Nephron (organoid): ENCODE measurements around the gene TRMT11.

ENCODE experiments used
- H3K27ac Mint-ChIP-seq, 3 experiments: 2 replicates each; pipeline ENCODE4 v1.8.0; 2020; ENCODE audit warnings: mixed read lengths in 3 of 3, mild to moderate bottlenecking in 2 of 3, moderate library complexity in 1 of 3
- H3K27me3 Mint-ChIP-seq: 2 replicates; pipeline ENCODE4 v1.8.0; 2021; ENCODE audit warnings: low read depth, mild to moderate bottlenecking, moderate library complexity, mixed read lengths
- H3K36me3 Mint-ChIP-seq: 2 replicates; pipeline ENCODE4 v1.8.0; 2020; ENCODE audit warnings: low read depth, mixed read lengths
- H3K4me1 Mint-ChIP-seq: 2 replicates; pipeline ENCODE4 v1.8.0; 2020; ENCODE audit warnings: mixed read lengths
- H3K4me3 Mint-ChIP-seq, 3 experiments: 2 replicates each; pipeline ENCODE4 v1.8.0; 2020; ENCODE audit warnings: mild to moderate bottlenecking in 3 of 3, mixed read lengths in 3 of 3, moderate library complexity in 2 of 3
- H3K9me3 Mint-ChIP-seq: 2 replicates; pipeline ENCODE4 v1.8.0; 2020; ENCODE audit warnings: mixed read lengths
- TF ChIP-seq, protein P1 (sequence below), 3 experiments: fragments of 200-600 bp; sonication (generic); IDR thresholded peaks; one replicate each; pipeline ENCODE4 v1.5.0; 2021; ENCODE audit warnings: antibody characterized with exemption in 3 of 3; ENCODE audit not compliant: unreplicated experiment in 3 of 3

Gene TRMT11

DNA sequence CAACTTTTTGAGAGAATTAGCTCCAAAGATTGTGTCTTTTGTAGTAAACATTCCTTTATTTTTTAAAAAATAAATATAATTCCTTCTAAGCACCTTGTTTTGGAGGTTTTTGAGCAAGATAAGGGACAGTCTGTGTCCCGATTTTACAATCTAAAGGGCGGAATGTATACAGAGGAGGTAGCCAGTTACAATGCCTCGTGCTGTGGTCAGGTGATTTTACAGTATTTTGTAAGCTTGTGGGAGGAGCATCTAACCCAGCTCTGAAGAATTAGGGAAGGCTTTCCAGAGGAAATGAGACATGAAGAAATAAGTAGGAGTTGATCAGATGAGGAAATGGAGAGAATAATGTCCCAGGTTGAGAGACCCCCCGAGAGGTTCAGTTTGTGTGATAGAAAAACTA is 28.5 kb upstream of the TRMT11 start:
- no peak overlapping the region for H3K27ac Mint-ChIP-seq
- H3K9me3 Mint-ChIP-seq = no peaks in the 10 kb centered on the region
- H3K4me3 Mint-ChIP-seq = no peak overlapping the region
- H3K27me3 Mint-ChIP-seq = no peaks in the 10 kb centered on the region
- H3K36me3 Mint-ChIP-seq = no peaks in the 10 kb centered on the region
- TF ChIP-seq, protein P1, sequence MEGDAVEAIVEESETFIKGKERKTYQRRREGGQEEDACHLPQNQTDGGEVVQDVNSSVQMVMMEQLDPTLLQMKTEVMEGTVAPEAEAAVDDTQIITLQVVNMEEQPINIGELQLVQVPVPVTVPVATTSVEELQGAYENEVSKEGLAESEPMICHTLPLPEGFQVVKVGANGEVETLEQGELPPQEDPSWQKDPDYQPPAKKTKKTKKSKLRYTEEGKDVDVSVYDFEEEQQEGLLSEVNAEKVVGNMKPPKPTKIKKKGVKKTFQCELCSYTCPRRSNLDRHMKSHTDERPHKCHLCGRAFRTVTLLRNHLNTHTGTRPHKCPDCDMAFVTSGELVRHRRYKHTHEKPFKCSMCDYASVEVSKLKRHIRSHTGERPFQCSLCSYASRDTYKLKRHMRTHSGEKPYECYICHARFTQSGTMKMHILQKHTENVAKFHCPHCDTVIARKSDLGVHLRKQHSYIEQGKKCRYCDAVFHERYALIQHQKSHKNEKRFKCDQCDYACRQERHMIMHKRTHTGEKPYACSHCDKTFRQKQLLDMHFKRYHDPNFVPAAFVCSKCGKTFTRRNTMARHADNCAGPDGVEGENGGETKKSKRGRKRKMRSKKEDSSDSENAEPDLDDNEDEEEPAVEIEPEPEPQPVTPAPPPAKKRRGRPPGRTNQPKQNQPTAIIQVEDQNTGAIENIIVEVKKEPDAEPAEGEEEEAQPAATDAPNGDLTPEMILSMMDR (IDR thresholded peaks at IDR 0.05; ENCODE audit: unreplicated experiment in 3 of 3) = no peak
- no peaks in the 10 kb centered on the region for H3K4me1 Mint-ChIP-seq

DNA sequence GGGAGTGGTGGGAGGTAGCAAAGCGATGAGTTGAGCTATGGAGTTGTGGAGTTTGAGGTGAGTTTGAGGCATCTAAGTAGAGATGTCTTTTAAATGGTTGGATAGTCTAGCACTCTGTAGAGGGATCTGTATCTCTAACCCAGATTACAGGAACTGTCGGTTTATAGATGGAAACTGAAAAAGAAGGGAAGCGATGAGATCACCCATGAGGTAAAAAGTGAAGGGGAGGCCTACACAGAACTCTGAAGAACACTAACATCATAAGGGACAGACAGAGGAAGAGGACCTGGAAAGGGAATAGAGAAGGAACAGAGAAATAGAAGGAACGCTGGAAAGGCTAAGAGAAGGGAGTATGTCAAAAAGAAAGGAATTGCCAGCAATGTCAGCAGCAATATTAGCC is 27.3 kb upstream of the TRMT11 start:
- Mint-ChIP-seq H3K4me1 (no peaks in the 10 kb centered on the region), H3K27me3 (no peaks in the 10 kb centered on the region), H3K4me3 (no peak overlapping the region), H3K9me3 (no peaks in the 10 kb centered on the region), H3K36me3 (no peaks in the 10 kb centered on the region), H3K27ac (no peak overlapping the region)
- TF ChIP-seq, protein P1 (IDR thresholded peaks at IDR 0.05; ENCODE audit: unreplicated experiment in 3 of 3) = no peak

DNA sequence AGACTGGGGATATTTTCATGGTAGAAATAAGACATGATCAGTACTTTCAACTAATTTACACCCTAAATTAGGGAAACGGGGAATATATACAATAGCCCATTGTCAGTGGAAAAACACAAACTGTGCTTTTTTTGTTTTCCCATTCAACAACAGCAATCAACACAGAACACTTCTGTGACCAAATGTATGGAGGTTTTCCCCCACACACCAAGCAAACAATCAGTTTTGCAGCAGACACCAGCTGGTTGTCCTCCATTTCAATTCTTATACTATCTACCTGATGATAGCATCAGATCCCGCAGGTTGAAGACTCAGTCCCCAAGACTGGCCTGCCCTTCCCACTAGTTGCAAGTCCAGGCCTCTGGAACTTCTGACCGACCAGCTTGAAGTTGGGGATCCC is 25.2 kb upstream of the TRMT11 start:
- no peaks in the 10 kb centered on the region for H3K9me3 Mint-ChIP-seq
- no peak overlapping the region for H3K27ac Mint-ChIP-seq
- TF ChIP-seq, protein P1 (IDR thresholded peaks at IDR 0.05; ENCODE audit: unreplicated experiment in 3 of 3) = no peak
- H3K4me1 Mint-ChIP-seq = no peaks in the 10 kb centered on the region
- no peaks in the 10 kb centered on the region for H3K36me3 Mint-ChIP-seq
- no peak overlapping the region for H3K4me3 Mint-ChIP-seq
- H3K27me3 Mint-ChIP-seq = no peaks in the 10 kb centered on the region

DNA sequence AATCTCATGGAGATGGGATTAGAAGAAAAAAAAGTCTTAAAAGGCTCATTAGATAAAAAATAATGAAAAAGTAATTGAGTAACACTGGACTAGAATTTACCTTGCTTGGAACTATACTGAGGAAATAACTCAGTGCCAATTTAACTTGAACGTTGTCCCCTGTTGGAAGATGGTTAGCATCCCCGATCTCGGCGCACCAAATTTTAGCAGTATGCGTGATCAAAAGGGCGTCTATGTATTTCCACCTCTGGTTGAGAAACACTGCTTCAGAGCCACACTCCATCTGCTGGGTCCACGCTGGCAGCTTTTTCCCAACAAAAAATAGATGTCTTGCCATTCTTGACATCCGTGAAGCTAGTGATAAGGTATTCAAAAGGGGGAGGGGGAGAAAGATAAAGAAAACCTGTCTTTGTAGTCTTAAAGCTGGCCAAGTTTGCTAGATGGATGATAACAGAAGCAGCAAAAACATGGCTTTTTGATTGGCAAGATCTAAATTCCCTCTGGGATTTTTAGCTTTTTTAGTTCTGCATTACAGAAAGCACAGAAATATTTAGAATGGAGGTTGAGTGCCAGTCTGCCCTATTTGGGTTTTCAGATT is 23.3 kb upstream of the TRMT11 start:
- no peak overlapping the region for H3K27ac Mint-ChIP-seq
- H3K4me1 Mint-ChIP-seq = no peaks in the 10 kb centered on the region
- no peak overlapping the region for H3K4me3 Mint-ChIP-seq
- H3K36me3 Mint-ChIP-seq = peaks cover 12% of the 10 kb centered on the region
- H3K27me3 Mint-ChIP-seq = no peaks in the 10 kb centered on the region
- no peaks in the 10 kb centered on the region for H3K9me3 Mint-ChIP-seq
- TF ChIP-seq, protein P1 (IDR thresholded peaks at IDR 0.05; ENCODE audit: unreplicated experiment in 3 of 3) = no peak

DNA sequence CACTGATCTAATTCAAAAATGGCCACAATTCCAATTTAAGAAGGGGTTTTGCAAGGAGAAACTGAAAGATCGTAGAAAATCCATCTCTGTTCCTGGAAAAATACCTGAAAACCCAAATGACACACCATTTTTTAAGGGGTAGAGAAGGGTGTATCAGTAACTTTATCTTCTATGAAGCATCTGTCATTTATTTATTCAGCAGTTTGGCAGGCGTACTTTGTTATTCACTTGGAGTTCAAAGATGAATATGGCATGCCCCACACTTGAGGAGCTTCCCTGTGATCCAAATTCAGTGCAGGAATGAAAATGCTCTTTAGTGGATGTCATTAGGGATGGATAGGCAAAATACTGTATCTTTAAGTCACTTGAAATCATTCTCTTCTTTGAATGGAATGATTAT is 22.5 kb upstream of the TRMT11 start:
- peaks cover 20% of the 10 kb centered on the region for H3K36me3 Mint-ChIP-seq
- H3K27ac Mint-ChIP-seq = no peak overlapping the region
- no peaks in the 10 kb centered on the region for H3K4me1 Mint-ChIP-seq
- H3K9me3 Mint-ChIP-seq = no peaks in the 10 kb centered on the region
- TF ChIP-seq, protein P1 (IDR thresholded peaks at IDR 0.05; ENCODE audit: unreplicated experiment in 3 of 3) = no peak
- H3K27me3 Mint-ChIP-seq = no peaks in the 10 kb centered on the region
- no peak overlapping the region for H3K4me3 Mint-ChIP-seq

DNA sequence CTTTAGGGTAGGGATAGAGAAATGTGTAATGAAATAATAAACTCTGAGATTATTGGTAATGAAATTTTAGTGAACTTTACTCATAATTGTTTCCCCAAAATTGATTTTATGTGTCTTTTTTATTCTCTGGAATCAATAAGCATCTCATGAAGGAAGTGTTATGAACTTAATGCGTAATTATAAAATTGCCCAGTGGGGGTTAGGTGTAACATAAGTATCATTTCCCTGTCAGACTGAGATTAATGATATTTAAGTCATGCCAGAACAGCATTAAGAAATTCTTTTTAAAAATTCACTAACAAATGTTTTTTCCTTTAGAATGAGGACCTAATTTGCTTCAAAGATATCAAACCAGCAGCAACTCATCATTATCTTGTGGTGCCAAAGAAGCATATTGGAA is 19.8 kb upstream of the TRMT11 start:
- Mint-ChIP-seq H3K4me3 (no peak overlapping the region), H3K4me1 (no peaks in the 10 kb centered on the region), H3K27me3 (no peaks in the 10 kb centered on the region), H3K27ac (no peak overlapping the region), H3K36me3 (peaks cover 31% of the 10 kb centered on the region), H3K9me3 (no peaks in the 10 kb centered on the region)
- TF ChIP-seq, protein P1 (IDR thresholded peaks at IDR 0.05; ENCODE audit: unreplicated experiment in 3 of 3) = no peak
